ENCODE data around the gene ZNF71.

GRCh38 chr19:56601375-56601774, 6.3 kb downstream of the ZNF71 start:
- no peak for TF ChIP-seq EP300 (IDR thresholded peaks at IDR 0.05; ENCODE audit: borderline replicate concordance)
- no peak for TF ChIP-seq YY1 (IDR thresholded peaks at IDR 0.05; ENCODE audit: low read depth)
- no peak for TF ChIP-seq REST (IDR thresholded peaks at IDR 0.05; ENCODE audit: low read depth)
- no peak for TF ChIP-seq TCF12 (IDR thresholded peaks at IDR 0.05; ENCODE audit: low read depth)
- no peak for TF ChIP-seq MAX (IDR thresholded peaks at IDR 0.05)
- TF ChIP-seq NFIC (IDR thresholded peaks at IDR 0.05), result no peak
- TF ChIP-seq TAF1 (IDR thresholded peaks at IDR 0.05; ENCODE audit: low read depth), result no peak
- no peak for TF ChIP-seq EGR1 (IDR thresholded peaks at IDR 0.05)
- TF ChIP-seq CEBPB (IDR thresholded peaks at IDR 0.05), result no peak
- TF ChIP-seq RAD21 (IDR thresholded peaks at IDR 0.05; ENCODE audit: low read depth), result no peak
- TF ChIP-seq ZBTB7A (IDR thresholded peaks at IDR 0.05; ENCODE audit: low read depth), result no peak
- no peak for TF ChIP-seq FOXM1 (IDR thresholded peaks at IDR 0.05; ENCODE audit: borderline replicate concordance, low read depth)
- TF ChIP-seq CREB1 (IDR thresholded peaks at IDR 0.05; ENCODE audit: low read depth), result no peak
- no peak for TF ChIP-seq USF1 (IDR thresholded peaks at IDR 0.05)

Data from Ishikawa (cell line).